GM12878 (cell line): ENCODE data around the gene COL24A1. TPM values are rescaled to one million over a fixed set of nuclear protein-coding genes. Genes with fewer than 3 reads are reported as not detected.

ENCODE experiments used
- ATAC-seq: fragments of 200-7000 bp; cut with Tn5 transposase; 3 replicates; pipeline ENCODE4 v1.9.1; 2020; ENCODE audit warnings: mild to moderate bottlenecking, moderate library complexity
- BruUV-seq: library from RNA; stranded (reverse); fragments of 400-500 nt; replicated peaks from 2 replicates; lab custom pipeline; 2021; lab: Mats Ljungman, UMichigan
- CTCF ChIA-PET: fragments of 300-600 bp; sonication (Branson Sonifier 250); formaldehyde crosslinking; extraction: SDS; loops from one replicate; lab custom pipeline; 2021; ENCODE audit warnings: inconsistent platforms; lab: Yijun Ruan, JAX
- POLR2A ChIA-PET: fragments of 350-600 bp; formaldehyde crosslinking; extraction: SDS; loops from one replicate; lab custom pipeline; 2021; ENCODE audit warnings: inconsistent platforms; lab: Charles Lee
- RAD21 ChIA-PET: fragments of 300-600 bp; sonication (Branson Sonifier 250); formaldehyde crosslinking; loops from one replicate; lab custom pipeline; 2023; ENCODE audit warnings: antibody characterized with exemption; ENCODE audit not compliant: unreplicated experiment; lab: Charles Lee
- SMC1A ChIA-PET: fragments of 300-600 bp; sonication (Branson Sonifier 250); formaldehyde crosslinking; loops from one replicate; lab custom pipeline; 2023; ENCODE audit not compliant: unreplicated experiment, uncharacterized antibody; lab: Charles Lee
- DNase-seq: peaks from one replicate; pipeline ENCODE4 v3.0.0-alpha.2; 2011; ENCODE audit warnings: low read depth, low spot score
- FAIRE-seq: peaks from 3 replicates; lab custom pipeline; 2011; peaks lifted over from hg19 to GRCh38; lab: Jason Lieb, UNC
- H2AFZ ChIP-seq: 2 replicates; pipeline ENCODE4 v1.6.0; 2011; ENCODE audit warnings: low read depth, low read length, control low read depth; ENCODE audit not compliant: control insufficient read depth
- H3K27ac ChIP-seq: 2 replicates; pipeline ENCODE4 v1.5.1; 2011; ENCODE audit warnings: control low read depth; ENCODE audit not compliant: control insufficient read depth, insufficient read depth
- H3K27me3 ChIP-seq, 2 experiments: replicated peaks in 1 of 2; 2 replicates each; pipeline versions ENCODE4 v1.6.0 to v1.6.1; 2011; ENCODE audit warnings: low read length in 1 of 2; ENCODE audit not compliant: control insufficient read depth in 2 of 2, insufficient read depth in 2 of 2
- H3K36me3 ChIP-seq, 2 experiments: 2 replicates each; pipeline ENCODE4 v1.5.1; 2011; ENCODE audit warnings: low read length in 1 of 2; ENCODE audit not compliant: control insufficient read depth in 2 of 2, insufficient read depth in 2 of 2
- H3K4me1 ChIP-seq: 2 replicates; pipeline ENCODE4 v1.6.1; 2011; ENCODE audit warnings: mild to moderate bottlenecking, low read length, moderate library complexity, mixed read lengths; ENCODE audit not compliant: control insufficient read depth, insufficient read depth
- H3K4me2 ChIP-seq: 2 replicates; pipeline ENCODE4 v1.6.0; 2011; ENCODE audit warnings: control low read depth; ENCODE audit not compliant: control insufficient read depth, insufficient read depth
- H3K4me3 ChIP-seq: fragments of 200-600 bp; sonication (generic); 2 replicates; pipeline ENCODE4 v1.5.1; 2016
- H3K79me2 ChIP-seq: 2 replicates; pipeline ENCODE4 v1.6.0; 2011; ENCODE audit warnings: low read length; ENCODE audit not compliant: control insufficient read depth, insufficient read depth
- H3K9ac ChIP-seq: 2 replicates; pipeline ENCODE4 v1.8.0; 2011; ENCODE audit warnings: low read length, control low read depth, mixed read lengths; ENCODE audit not compliant: control insufficient read depth, insufficient read depth
- H3K9me3 ChIP-seq: replicated peaks from 3 replicates; pipeline ENCODE4 v1.5.1; 2011; ENCODE audit warnings: mild to moderate bottlenecking, low read length; ENCODE audit not compliant: control insufficient read depth, insufficient read depth
- H4K20me1 ChIP-seq: 2 replicates; pipeline ENCODE4 v1.6.0; 2011; ENCODE audit not compliant: control insufficient read depth, insufficient read depth
- BMI1 ChIP-seq: fragments of 450-650 bp; IDR thresholded peaks from 2 replicates; pipeline ENCODE4 v1.6.1; 2016; ENCODE audit warnings: mild to moderate bottlenecking, moderate library complexity, borderline replicate concordance
- CHD4 ChIP-seq: fragments of 200-600 bp; sonication (generic); IDR thresholded peaks from 2 replicates; pipeline ENCODE4 v1.6.1; 2016; ENCODE audit warnings: mild to moderate bottlenecking
- HCFC1 ChIP-seq: fragments of 150-350 bp; IDR thresholded peaks from 2 replicates; pipeline ENCODE4 v1.6.1; 2014; ENCODE audit warnings: low read length
- HDGF ChIP-seq: fragments of 450-650 bp; IDR thresholded peaks from 2 replicates; pipeline ENCODE4 v1.6.1; 2016; ENCODE audit warnings: antibody characterized with exemption
- IKZF1 ChIP-seq: fragments of 450-650 bp; conservative IDR thresholded peaks from 2 replicates; pipeline ENCODE4 v1.6.1; 2017; ENCODE audit warnings: antibody characterized with exemption, mild to moderate bottlenecking
- IKZF2 ChIP-seq, 2 experiments: fragments of 450-650 bp; IDR thresholded peaks; 2 replicates each; pipeline ENCODE4 v1.6.1; 2017; ENCODE audit warnings: mild to moderate bottlenecking in 2 of 2, moderate library complexity in 2 of 2
- KAT2A ChIP-seq: conservative IDR thresholded peaks from 2 replicates; pipeline ENCODE4 v1.6.1; 2011; ENCODE audit warnings: low read depth, low read length; ENCODE audit not compliant: control insufficient read depth
- KDM1A ChIP-seq: fragments of 200-600 bp; sonication (generic); IDR thresholded peaks from 2 replicates; pipeline ENCODE4 v1.6.1; 2016; ENCODE audit warnings: borderline replicate concordance
- MEF2A ChIP-seq: IDR thresholded peaks from 2 replicates; pipeline ENCODE4 v1.6.1; 2011; ENCODE audit warnings: low read depth, mild to moderate bottlenecking, low read length, moderate library complexity; ENCODE audit not compliant: insufficient read depth
- MTA3 ChIP-seq: IDR thresholded peaks from 2 replicates; pipeline ENCODE4 v1.6.1; 2012; ENCODE audit warnings: low read length, inconsistent platforms, borderline replicate concordance
- POLR2AphosphoS5 ChIP-seq: IDR thresholded peaks from 2 replicates; pipeline ENCODE4 v1.6.1; 2011; ENCODE audit warnings: mild to moderate bottlenecking, low read length, inconsistent platforms
- SIX5 ChIP-seq: IDR thresholded peaks from 2 replicates; pipeline ENCODE4 v1.6.1; 2011; ENCODE audit warnings: mild to moderate bottlenecking, low read depth, low read length, moderate library complexity; ENCODE audit not compliant: severe bottlenecking
- SMARCA5 ChIP-seq: fragments of 450-650 bp; IDR thresholded peaks from 2 replicates; pipeline ENCODE4 v1.6.1; 2017; ENCODE audit warnings: mild to moderate bottlenecking
- SMC3 ChIP-seq: IDR thresholded peaks from 2 replicates; pipeline ENCODE4 v1.6.1; 2011; ENCODE audit warnings: low read length, improper control_type of control experiment, borderline replicate concordance
- SPI1 ChIP-seq: IDR thresholded peaks from 2 replicates; pipeline ENCODE4 v1.6.1; 2011; ENCODE audit warnings: low read depth, mild to moderate bottlenecking, low read length, moderate library complexity, borderline replicate concordance; ENCODE audit not compliant: insufficient read depth
- STAT1 ChIP-seq: fragments of 450-650 bp; conservative IDR thresholded peaks from 2 replicates; pipeline ENCODE4 v1.6.1; 2014; ENCODE audit warnings: antibody characterized with exemption, mild to moderate bottlenecking
- TCF7 ChIP-seq: IDR thresholded peaks from 2 replicates; pipeline ENCODE4 v1.6.1; 2014; ENCODE audit warnings: antibody characterized with exemption, borderline replicate concordance
- WGBS: methylation state at CpG from one replicate; pipeline ENCODE4 v1.1.6; 2016; ENCODE audit warnings: low lambda C conversion rate; ENCODE audit not compliant: insufficient replicate concordance, insufficient coverage; ENCODE audit errors: missing lambda C conversion rate; 5-methylcytosine and 5-hydroxymethylcytosine counted together
- in situ Hi-C: fragments of 300-500 bp; cut with MboI; formaldehyde crosslinking; loops from 9 replicates; pipeline ENCODE4 v1.14.3; 2018; ENCODE audit warnings: mixed read lengths
- intact Hi-C: fragments of 100-400 bp; cut with micrococcal nuclease; formaldehyde crosslinking; loops from one replicate; pipeline ENCODE4 v1.14.2; 2022; ENCODE audit not compliant: unreplicated experiment
- polyA plus RNA-seq, 11 experiments: library from polyadenylated mRNA; depleted of rRNA in 4 of 11; unstranded in 6 of 11; stranded (reverse) in 5 of 11; fragments of >200 nt; fragmentation: Nextera tagmentation in 4 of 11; fragmentation: Illumina TruSeq in 1 of 11; extraction: Ambion mirVana in 4 of 11; extraction: Trizol in 1 of 11; gene quantifications; 1 replicate in 1 of 11; 2 replicates in 10 of 11; pipeline versions ENCODE4 v1.2.1 to v1.2.3, GENCODE V29; 2011 to 2016; ENCODE audit warnings: inconsistent platforms in 2 of 11, missing spikeins in 2 of 11, low read depth in 1 of 11
- total RNA-seq, 4 experiments: library from RNA; depleted of rRNA in 3 of 4; stranded (reverse); fragments of >200 nt in 3 of 4; fragmentation: Illumina TruSeq in 1 of 4; extraction: Trizol in 1 of 4; gene quantifications; 2 replicates each; pipeline versions ENCODE4 v1.2.1 to v1.2.3, GENCODE V29; 2013 to 2021
- TF ChIP-seq, protein P1 (sequence below): IDR thresholded peaks from 2 replicates; pipeline ENCODE4 v1.6.1; 2011; ENCODE audit warnings: borderline replicate concordance, low read depth, mild to moderate bottlenecking, moderate library complexity, low read length; ENCODE audit not compliant: insufficient read depth, poor library complexity, severe bottlenecking
- TF ChIP-seq, protein P2 (sequence below): fragments of 450-650 bp; IDR thresholded peaks from 2 replicates; pipeline ENCODE4 v1.6.1; 2017; ENCODE audit warnings: mild to moderate bottlenecking, low read depth, inconsistent platforms; ENCODE audit not compliant: poor library complexity, severe bottlenecking

The COL24A1 gene
- total and polyA plus RNA-seq, 10 of the 15 experiments (the other 5 are each of a cell fraction or from before 2014, with no cell fraction given) = 0.19 to 4.1 (median 2.0) TPM

DNA sequence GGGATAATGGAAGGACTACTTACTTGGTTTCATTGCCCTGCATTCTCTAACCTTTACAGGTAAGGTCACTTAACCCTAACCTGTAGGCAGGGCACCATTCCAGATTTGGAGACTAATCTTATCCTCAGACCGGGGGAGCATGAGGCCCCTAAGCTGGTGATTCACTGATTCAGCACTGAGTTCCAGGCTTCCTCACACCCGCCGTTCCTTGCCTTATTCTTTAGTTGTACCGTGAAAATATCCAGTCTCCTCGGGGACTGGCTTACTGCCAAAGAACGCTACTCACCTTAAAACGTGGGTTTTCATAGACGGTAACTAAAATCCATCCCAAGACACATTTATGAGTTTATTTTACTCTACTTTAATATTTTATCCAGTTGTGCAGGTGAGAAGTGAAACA lies 44.3 kb upstream of the COL24A1 start:
- Histone ChIP-seq H3K4me1 (no peaks in the 10 kb centered on the region), H2AFZ (no peak overlapping the region), H3K27ac (no peak overlapping the region), H3K9ac (no peak overlapping the region), H3K4me3 (no peak overlapping the region), H3K79me2 (no peaks in the 10 kb centered on the region), H4K20me1 (no peaks in the 10 kb centered on the region), H3K4me2 (no peak overlapping the region), H3K36me3 (no peaks in the 10 kb centered on the region), H3K9me3 (no peaks in the 10 kb centered on the region), H3K27me3 (no peaks in the 10 kb centered on the region)
- SMC1A ChIA-PET = no interaction called here
- CTCF ChIA-PET = interaction anchor here (0.8 kb wide), 1 partner anchor 684 kb away, joined by 3 read pairs; no protein-coding TSS in a partner anchor
- no TSS peak for BruUV-seq
- no peak for DNase-seq
- RAD21 ChIA-PET = no interaction called here
- in situ Hi-C loops (no loop called here), intact Hi-C loops (no loop called here)
- FAIRE-seq = no peak
- ATAC-seq = no peak
- WGBS = 59% methylated on average over 8 of the region's 8 CpGs
- TF ChIP-seq CHD4 (no peak), STAT1 (no peak), IKZF2 (IDR thresholded peaks at IDR 0.05) (no peak), KAT2A (no peak), SIX5 (no peak), POLR2AphosphoS5 (no peak), SMARCA5 (no peak), SMC3 (no peak), IKZF1 (no peak), HDGF (no peak), KDM1A (no peak), MTA3 (no peak), MEF2A (no peak), HCFC1 (no peak), BMI1 (no peak), TCF7 (no peak), SPI1 (no peak)
- TF ChIP-seq, protein P1, sequence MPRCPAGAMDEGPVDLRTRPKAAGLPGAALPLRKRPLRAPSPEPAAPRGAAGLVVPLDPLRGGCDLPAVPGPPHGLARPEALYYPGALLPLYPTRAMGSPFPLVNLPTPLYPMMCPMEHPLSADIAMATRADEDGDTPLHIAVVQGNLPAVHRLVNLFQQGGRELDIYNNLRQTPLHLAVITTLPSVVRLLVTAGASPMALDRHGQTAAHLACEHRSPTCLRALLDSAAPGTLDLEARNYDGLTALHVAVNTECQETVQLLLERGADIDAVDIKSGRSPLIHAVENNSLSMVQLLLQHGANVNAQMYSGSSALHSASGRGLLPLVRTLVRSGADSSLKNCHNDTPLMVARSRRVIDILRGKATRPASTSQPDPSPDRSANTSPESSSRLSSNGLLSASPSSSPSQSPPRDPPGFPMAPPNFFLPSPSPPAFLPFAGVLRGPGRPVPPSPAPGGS = no peak
- TF ChIP-seq, protein P2, sequence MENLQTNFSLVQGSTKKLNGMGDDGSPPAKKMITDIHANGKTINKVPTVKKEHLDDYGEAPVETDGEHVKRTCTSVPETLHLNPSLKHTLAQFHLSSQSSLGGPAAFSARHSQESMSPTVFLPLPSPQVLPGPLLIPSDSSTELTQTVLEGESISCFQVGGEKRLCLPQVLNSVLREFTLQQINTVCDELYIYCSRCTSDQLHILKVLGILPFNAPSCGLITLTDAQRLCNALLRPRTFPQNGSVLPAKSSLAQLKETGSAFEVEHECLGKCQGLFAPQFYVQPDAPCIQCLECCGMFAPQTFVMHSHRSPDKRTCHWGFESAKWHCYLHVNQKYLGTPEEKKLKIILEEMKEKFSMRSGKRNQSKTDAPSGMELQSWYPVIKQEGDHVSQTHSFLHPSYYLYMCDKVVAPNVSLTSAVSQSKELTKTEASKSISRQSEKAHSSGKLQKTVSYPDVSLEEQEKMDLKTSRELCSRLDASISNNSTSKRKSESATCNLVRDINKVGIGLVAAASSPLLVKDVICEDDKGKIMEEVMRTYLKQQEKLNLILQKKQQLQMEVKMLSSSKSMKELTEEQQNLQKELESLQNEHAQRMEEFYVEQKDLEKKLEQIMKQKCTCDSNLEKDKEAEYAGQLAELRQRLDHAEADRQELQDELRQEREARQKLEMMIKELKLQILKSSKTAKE = no peak
- POLR2A ChIA-PET = no interaction called here
